Measurements from ENCODE around the gene RPS29. TPM values are rescaled to one million over a fixed set of nuclear protein-coding genes. Genes with fewer than 3 reads are reported as not detected.

RPS29 gene
- total and polyA plus RNA-seq, 2 of the 13 experiments (the other 11 are each of a cell fraction or from before 2014, with no cell fraction given) = 4,303 to 8,215 TPM

- TF ChIP-seq CEBPZ (IDR thresholded peaks at IDR 0.05; ENCODE audit: low read length) (no peak), FOXA1 (IDR thresholded peaks at IDR 0.05) (no peak), FOXA1 (CRISPR knock-in tag; IDR thresholded peaks at IDR 0.05) (no peak), ZNF205 (CRISPR knock-in tag; IDR thresholded peaks at IDR 0.05) (no peak), NFIB (CRISPR knock-in tag; IDR thresholded peaks at IDR 0.05; ENCODE audit: borderline replicate concordance) (no peak), DMAP1 (CRISPR knock-in tag; IDR thresholded peaks at IDR 0.05) (no peak; the same call in 1 of the 2 replicates), KDM6A (CRISPR knock-in tag; IDR thresholded peaks at IDR 0.05; ENCODE audit: low read depth) (no peak), ESRRA (CRISPR knock-in tag; IDR thresholded peaks at IDR 0.05; ENCODE audit: low read depth) (peak; percentile 34; the same call in 1 of the 2 replicates), ZSCAN30 (CRISPR knock-in tag; IDR thresholded peaks at IDR 0.05) (no peak), SRF (IDR thresholded peaks at IDR 0.05; ENCODE audit: low read depth, low read length) (no peak), MTF1 (CRISPR knock-in tag; IDR thresholded peaks at IDR 0.05) (no peak), RARG (CRISPR knock-in tag; IDR thresholded peaks at IDR 0.05; ENCODE audit: low read depth) (no peak), RFX1 (IDR thresholded peaks at IDR 0.05) (peak; percentile 86), KAT7 (CRISPR knock-in tag; IDR thresholded peaks at IDR 0.05; ENCODE audit: borderline replicate concordance) (no peak; the same call in 1 of the 2 replicates), ZNF552 (CRISPR knock-in tag; IDR thresholded peaks at IDR 0.05; ENCODE audit: borderline replicate concordance) (peak; percentile 55), ZFP41 (CRISPR knock-in tag; IDR thresholded peaks at IDR 0.05; ENCODE audit: borderline replicate concordance) (0 out of 2 replicates have a peak, but pooled peaks have one; percentile 10), BHLHE40 (IDR thresholded peaks at IDR 0.05; ENCODE audit: low read length) (peak; percentile 14; the same call in 1 of the 2 replicates), ZNF782 (CRISPR knock-in tag; IDR thresholded peaks at IDR 0.05; ENCODE audit: borderline replicate concordance) (peak; percentile 21; the same call in 1 of the 2 replicates), HOXA7 (CRISPR knock-in tag; IDR thresholded peaks at IDR 0.05) (no peak), ZNF275 (CRISPR knock-in tag; IDR thresholded peaks at IDR 0.05; ENCODE audit: borderline replicate concordance) (no peak; the same call in 1 of the 2 replicates), ZBTB25 (CRISPR knock-in tag; IDR thresholded peaks at IDR 0.05) (no peak), REXO4 (CRISPR knock-in tag; IDR thresholded peaks at IDR 0.05; ENCODE audit: borderline replicate concordance) (0 out of 2 replicates have a peak, but pooled peaks have one; percentile 53), ZFP37 (CRISPR knock-in tag; IDR thresholded peaks at IDR 0.05; ENCODE audit: borderline replicate concordance) (no peak; the same call in 1 of the 2 replicates), MIXL1 (CRISPR knock-in tag; IDR thresholded peaks at IDR 0.05) (no peak), HDAC1 (CRISPR knock-in tag; IDR thresholded peaks at IDR 0.05) (peak; percentile 77), ZNF337 (CRISPR knock-in tag; IDR thresholded peaks at IDR 0.05; ENCODE audit: borderline replicate concordance, low read depth) (peak; percentile 58; the same call in 1 of the 2 replicates), HNRNPL (IDR thresholded peaks at IDR 0.05; ENCODE audit: low read depth, low read length) (0 out of 2 replicates have a peak, but pooled peaks have one; percentile 13)
Measured at GRCh38 chr14:49634547-49635334, 48.6 kb upstream of the RPS29 start, which contains the start of gene DNAAF2 (continued).
